HepG2 (cell line): ENCODE data around the gene MYL4. TPM values are rescaled to one million over a fixed set of nuclear protein-coding genes. Genes with fewer than 3 reads are reported as not detected.

Experiments
- BATF2 ChIP-seq: sonication (generic); formaldehyde crosslinking; IDR thresholded peaks from 2 replicates; pipeline ENCODE4 v1.8.0; 2022; ENCODE audit warnings: mild to moderate bottlenecking, missing genetic modification reagents, moderate library complexity
- EED ChIP-seq: sonication (generic); formaldehyde crosslinking; IDR thresholded peaks from 2 replicates; pipeline ENCODE4 v1.5.0; 2020; ENCODE audit warnings: mild to moderate bottlenecking, missing genetic modification reagents
- KDM6A ChIP-seq: IDR thresholded peaks from 2 replicates; pipeline ENCODE4 v1.6.1; 2016; ENCODE audit warnings: low read depth
- KLF11 ChIP-seq: IDR thresholded peaks from 2 replicates; pipeline ENCODE4 v1.6.1; 2016; ENCODE audit warnings: missing compliant biosample characterization
- MAFF ChIP-seq: IDR thresholded peaks from 2 replicates; pipeline ENCODE4 v1.6.1; 2011; ENCODE audit warnings: low read depth, low read length, improper control_type of control experiment
- TRIM24 ChIP-seq: sonication (generic); formaldehyde crosslinking; IDR thresholded peaks from 2 replicates; pipeline ENCODE4 v1.8.0; 2022; ENCODE audit warnings: mild to moderate bottlenecking, missing genetic modification reagents
- ZFP37 ChIP-seq: sonication (generic); formaldehyde crosslinking; IDR thresholded peaks from 2 replicates; pipeline ENCODE4 v1.4.0; 2020; ENCODE audit warnings: missing genetic modification reagents, borderline replicate concordance
- ZFYVE20 ChIP-seq: sonication (generic); formaldehyde crosslinking; IDR thresholded peaks from 2 replicates; pipeline ENCODE4 v1.8.0; 2023; ENCODE audit warnings: low read depth, mild to moderate bottlenecking, moderate library complexity, missing genetic modification reagents, borderline replicate concordance
- ZNF512 ChIP-seq: sonication (generic); formaldehyde crosslinking; IDR thresholded peaks from 2 replicates; pipeline ENCODE4 v1.4.0; 2020; ENCODE audit warnings: mild to moderate bottlenecking, missing genetic modification reagents
- ZSCAN31 ChIP-seq: sonication (generic); formaldehyde crosslinking; IDR thresholded peaks from 2 replicates; pipeline ENCODE4 v1.5.0; 2020; ENCODE audit warnings: low read depth, mild to moderate bottlenecking, missing genetic modification reagents
- polyA plus RNA-seq, 8 experiments: library from polyadenylated mRNA; depleted of rRNA in 3 of 8; stranded (reverse) in 7 of 8; unstranded in 1 of 8; fragments of >200 nt; fragmentation: Illumina TruSeq in 4 of 8; extraction: Trizol in 4 of 8; gene quantifications; 2 replicates each; pipeline versions ENCODE4 v1.2.1 to v1.2.3, GENCODE V29; 2011 to 2016; ENCODE audit warnings: low read depth in 4 of 8, missing spikeins in 1 of 8, mixed read lengths in 1 of 8; ENCODE audit not compliant: insufficient read depth in 1 of 8
- total RNA-seq, 5 experiments: library from RNA; depleted of rRNA; stranded (reverse); fragments of >200 nt; fragmentation: Illumina TruSeq; extraction: Trizol; gene quantifications; 2 replicates each; pipeline ENCODE4 v1.2.3, GENCODE V29; 2016; ENCODE audit warnings: low read depth in 1 of 5
- TF ChIP-seq, protein P1 (sequence below): sonication (generic); formaldehyde crosslinking; conservative IDR thresholded peaks from 2 replicates; pipeline ENCODE4 v1.8.0; 2022; ENCODE audit warnings: missing genetic modification reagents
- TF ChIP-seq, protein P2 (sequence below), 2 experiments: fragments of 450-650 bp in 1 of 2; sonication (generic) in 1 of 2; formaldehyde crosslinking in 1 of 2; IDR thresholded peaks; 2 replicates each; pipeline versions ENCODE4 v1.6.1 to v1.8.0; 2016 to 2022; ENCODE audit warnings: antibody characterized with exemption in 1 of 2, mild to moderate bottlenecking in 1 of 2, missing genetic modification reagents in 1 of 2
- TF ChIP-seq, protein P3 (sequence below): sonication (generic); IDR thresholded peaks from 2 replicates; pipeline ENCODE4 v1.6.1; 2016; ENCODE audit warnings: low read depth, borderline replicate concordance

The MYL4 gene
- total and polyA plus RNA-seq, 2 of the 13 experiments (the other 11 are each of a cell fraction or from before 2014, with no cell fraction given): not detected

- TF ChIP-seq, protein P1, sequence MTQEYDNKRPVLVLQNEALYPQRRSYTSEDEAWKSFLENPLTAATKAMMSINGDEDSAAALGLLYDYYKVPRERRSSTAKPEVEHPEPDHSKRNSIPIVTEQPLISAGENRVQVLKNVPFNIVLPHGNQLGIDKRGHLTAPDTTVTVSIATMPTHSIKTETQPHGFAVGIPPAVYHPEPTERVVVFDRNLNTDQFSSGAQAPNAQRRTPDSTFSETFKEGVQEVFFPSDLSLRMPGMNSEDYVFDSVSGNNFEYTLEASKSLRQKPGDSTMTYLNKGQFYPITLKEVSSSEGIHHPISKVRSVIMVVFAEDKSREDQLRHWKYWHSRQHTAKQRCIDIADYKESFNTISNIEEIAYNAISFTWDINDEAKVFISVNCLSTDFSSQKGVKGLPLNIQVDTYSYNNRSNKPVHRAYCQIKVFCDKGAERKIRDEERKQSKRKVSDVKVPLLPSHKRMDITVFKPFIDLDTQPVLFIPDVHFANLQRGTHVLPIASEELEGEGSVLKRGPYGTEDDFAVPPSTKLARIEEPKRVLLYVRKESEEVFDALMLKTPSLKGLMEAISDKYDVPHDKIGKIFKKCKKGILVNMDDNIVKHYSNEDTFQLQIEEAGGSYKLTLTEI (CRISPR knock-in tag): no peak
- TF ChIP-seq BATF2: no peak
- TF ChIP-seq ZFP37 (CRISPR knock-in tag): peak; percentile 95
- no peak for TF ChIP-seq MAFF
- TF ChIP-seq EED (CRISPR knock-in tag): peak; percentile 97
- TF ChIP-seq ZSCAN31 (CRISPR knock-in tag): peak; percentile 90
- TF ChIP-seq, protein P2, sequence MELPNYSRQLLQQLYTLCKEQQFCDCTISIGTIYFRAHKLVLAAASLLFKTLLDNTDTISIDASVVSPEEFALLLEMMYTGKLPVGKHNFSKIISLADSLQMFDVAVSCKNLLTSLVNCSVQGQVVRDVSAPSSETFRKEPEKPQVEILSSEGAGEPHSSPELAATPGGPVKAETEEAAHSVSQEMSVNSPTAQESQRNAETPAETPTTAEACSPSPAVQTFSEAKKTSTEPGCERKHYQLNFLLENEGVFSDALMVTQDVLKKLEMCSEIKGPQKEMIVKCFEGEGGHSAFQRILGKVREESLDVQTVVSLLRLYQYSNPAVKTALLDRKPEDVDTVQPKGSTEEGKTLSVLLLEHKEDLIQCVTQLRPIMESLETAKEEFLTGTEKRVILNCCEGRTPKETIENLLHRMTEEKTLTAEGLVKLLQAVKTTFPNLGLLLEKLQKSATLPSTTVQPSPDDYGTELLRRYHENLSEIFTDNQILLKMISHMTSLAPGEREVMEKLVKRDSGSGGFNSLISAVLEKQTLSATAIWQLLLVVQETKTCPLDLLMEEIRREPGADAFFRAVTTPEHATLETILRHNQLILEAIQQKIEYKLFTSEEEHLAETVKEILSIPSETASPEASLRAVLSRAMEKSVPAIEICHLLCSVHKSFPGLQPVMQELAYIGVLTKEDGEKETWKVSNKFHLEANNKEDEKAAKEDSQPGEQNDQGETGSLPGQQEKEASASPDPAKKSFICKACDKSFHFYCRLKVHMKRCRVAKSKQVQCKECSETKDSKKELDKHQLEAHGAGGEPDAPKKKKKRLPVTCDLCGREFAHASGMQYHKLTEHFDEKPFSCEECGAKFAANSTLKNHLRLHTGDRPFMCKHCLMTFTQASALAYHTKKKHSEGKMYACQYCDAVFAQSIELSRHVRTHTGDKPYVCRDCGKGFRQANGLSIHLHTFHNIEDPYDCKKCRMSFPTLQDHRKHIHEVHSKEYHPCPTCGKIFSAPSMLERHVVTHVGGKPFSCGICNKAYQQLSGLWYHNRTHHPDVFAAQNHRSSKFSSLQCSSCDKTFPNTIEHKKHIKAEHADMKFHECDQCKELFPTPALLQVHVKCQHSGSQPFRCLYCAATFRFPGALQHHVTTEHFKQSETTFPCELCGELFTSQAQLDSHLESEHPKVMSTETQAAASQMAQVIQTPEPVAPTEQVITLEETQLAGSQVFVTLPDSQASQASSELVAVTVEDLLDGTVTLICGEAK (IDR thresholded peaks at IDR 0.05): no peak
- TF ChIP-seq, protein P2 (CRISPR knock-in tag; IDR thresholded peaks at IDR 0.05): peak; percentile 89
- TF ChIP-seq, protein P3, sequence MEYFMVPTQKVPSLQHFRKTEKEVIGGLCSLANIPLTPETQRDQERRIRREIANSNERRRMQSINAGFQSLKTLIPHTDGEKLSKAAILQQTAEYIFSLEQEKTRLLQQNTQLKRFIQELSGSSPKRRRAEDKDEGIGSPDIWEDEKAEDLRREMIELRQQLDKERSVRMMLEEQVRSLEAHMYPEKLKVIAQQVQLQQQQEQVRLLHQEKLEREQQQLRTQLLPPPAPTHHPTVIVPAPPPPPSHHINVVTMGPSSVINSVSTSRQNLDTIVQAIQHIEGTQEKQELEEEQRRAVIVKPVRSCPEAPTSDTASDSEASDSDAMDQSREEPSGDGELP: peak; percentile 35; the same call in 1 of the 2 replicates
- peak; percentile 38; the same call in 1 of the 2 replicates for TF ChIP-seq KDM6A (CRISPR knock-in tag)
- TF ChIP-seq KLF11 (CRISPR knock-in tag): no peak
- TF ChIP-seq ZNF512 (CRISPR knock-in tag): no peak
- peak; percentile 68; the same call in 1 of the 2 replicates for TF ChIP-seq ZFYVE20 (CRISPR knock-in tag)
- no peak for TF ChIP-seq TRIM24
These were observed 20.0 kb upstream of the MYL4 start, which contains the start of gene CDC27 (continued) for GRCh38 chr17:47188876-47189731.
